Activated CD4-positive, alpha-beta T cell treated with anti-CD3 and anti-CD28 coated beads, Interleukin-2, amount 10 ng/mL, durations not matched to agents 7 days and 5 days (primary cell): ENCODE results near the gene DEFB119. TPM values are rescaled to one million over a fixed set of nuclear protein-coding genes. Genes with fewer than 3 reads are reported as not detected.
"Not testable (repeated sequence)": the region's sequence is repeated elsewhere in the genome, so short reads cannot be mapped to it uniquely, and the experiment has no call there.

Experiments used
- CTCF ChIA-PET: fragments of 350-600 bp; sonication (Branson Sonifier 250); formaldehyde crosslinking; loops from one replicate; lab custom pipeline; 2021; ENCODE audit warnings: antibody characterized with exemption; lab: Charles Lee
- POLR2A ChIA-PET: fragments of 350-600 bp; sonication (Branson Sonifier 250); formaldehyde crosslinking; loops from one replicate; lab custom pipeline; 2021; ENCODE audit warnings: antibody characterized with exemption; lab: Charles Lee
- DNase-seq: peaks from one replicate; pipeline ENCODE4 v3.0.0-alpha.2; 2020
- H3K27ac Mint-ChIP-seq: one replicate; pipeline ENCODE4 v1.8.0; 2021; ENCODE audit warnings: mild to moderate bottlenecking, moderate library complexity, mixed read lengths
- H3K27me3 Mint-ChIP-seq: one replicate; pipeline ENCODE4 v1.8.0; 2021; ENCODE audit warnings: mixed read lengths
- H3K36me3 Mint-ChIP-seq: one replicate; pipeline ENCODE4 v1.8.0; 2021; ENCODE audit warnings: low read depth, mixed read lengths
- H3K4me1 Mint-ChIP-seq: one replicate; pipeline ENCODE4 v1.8.0; 2021; ENCODE audit warnings: mixed read lengths
- H3K4me3 Mint-ChIP-seq: one replicate; pipeline ENCODE4 v1.8.0; 2021; ENCODE audit warnings: mild to moderate bottlenecking, moderate library complexity, mixed read lengths
- H3K9me3 Mint-ChIP-seq: one replicate; pipeline ENCODE4 v1.8.0; 2021; ENCODE audit warnings: mixed read lengths
- total RNA-seq, 2 experiments: library from RNA; stranded (reverse); gene quantifications; one replicate each; pipeline ENCODE4 v1.2.3, GENCODE V29; 2021

Gene DEFB119
- total RNA-seq, 2 experiments from 2014 or later, result not detected

- POLR2A ChIA-PET, result no interaction called here
- H3K36me3 Mint-ChIP-seq, result no peaks in the 10 kb centered on the region
These were observed 22.1 kb downstream of the DEFB119 start, which contains the start of gene DEFB118 for GRCh38 chr20:31368301-31368700. Gene DEFB118 (plus strand): TSS chr20:31368601. CDS start chr20:31368651, 50 bp downstream.

GRCh38 chr20:31364272-31364671 lies 26.1 kb downstream of the DEFB119 start:
- H3K4me3 Mint-ChIP-seq, H3K36me3 Mint-ChIP-seq, H3K4me1 Mint-ChIP-seq, DNase-seq, POLR2A ChIA-PET, H3K27me3 Mint-ChIP-seq, CTCF ChIA-PET, H3K27ac Mint-ChIP-seq, H3K9me3 Mint-ChIP-seq: not testable (repeated sequence)

More at GRCh38 chr20:31368301-31368700, 22.1 kb downstream of the DEFB119 start, which contains the start of gene DEFB118:
- peaks cover 5% of the 10 kb centered on the region for H3K9me3 Mint-ChIP-seq
- H3K27ac Mint-ChIP-seq, result no peak within 1 kb of the TSS
- no peak for DNase-seq
- no peaks in the 10 kb centered on the region for H3K4me1 Mint-ChIP-seq
- H3K4me3 Mint-ChIP-seq, result no peak within 1 kb of the TSS
- CTCF ChIA-PET, result no interaction called here
- no peaks in the 10 kb centered on the region for H3K27me3 Mint-ChIP-seq

- Mint-ChIP-seq H3K4me1 (no peaks in the 10 kb centered on the region), H3K27me3 (no peaks in the 10 kb centered on the region), H3K36me3 (no peaks in the 10 kb centered on the region), H3K9me3 (peaks cover 5% of the 10 kb centered on the region), H3K4me3 (no peak overlapping the region), H3K27ac (no peak overlapping the region)
- ChIA-PET POLR2A (no interaction called here), CTCF (no interaction called here)
- no peak for DNase-seq
These were observed 27.1 kb downstream of the DEFB119 start for GRCh38 chr20:31363295-31363694.

- Mint-ChIP-seq H3K9me3 (no peaks in the 10 kb centered on the region), H3K36me3 (no peaks in the 10 kb centered on the region), H3K27me3 (no peaks in the 10 kb centered on the region), H3K27ac (no peak overlapping the region), H3K4me1 (no peaks in the 10 kb centered on the region), H3K4me3 (no peak overlapping the region)
- no peak for DNase-seq
- CTCF ChIA-PET, result no interaction called here
- POLR2A ChIA-PET, result no interaction called here
These were observed 34.4 kb downstream of the DEFB119 start for GRCh38 chr20:31355981-31356380.

- H3K36me3 Mint-ChIP-seq, result no peaks in the 10 kb centered on the region
- no peaks in the 10 kb centered on the region for H3K27me3 Mint-ChIP-seq
- H3K27ac Mint-ChIP-seq, result no peak overlapping the region
- no peaks in the 10 kb centered on the region for H3K4me1 Mint-ChIP-seq
- ChIA-PET POLR2A (no interaction called here), CTCF (no interaction called here)
- H3K4me3 Mint-ChIP-seq, result no peak overlapping the region
- no peaks in the 10 kb centered on the region for H3K9me3 Mint-ChIP-seq
- DNase-seq, result no peak
These were observed 48.9 kb downstream of the DEFB119 start for GRCh38 chr20:31341470-31341869.

GRCh38 chr20:31330893-31331292 lies 59.5 kb downstream of the DEFB119 start:
- ChIA-PET CTCF (no interaction called here), POLR2A (no interaction called here)
- no peaks in the 10 kb centered on the region for H3K9me3 Mint-ChIP-seq
- H3K27me3 Mint-ChIP-seq, result no peaks in the 10 kb centered on the region
- H3K4me1 Mint-ChIP-seq, result no peaks in the 10 kb centered on the region
- H3K27ac Mint-ChIP-seq, result no peak overlapping the region
- H3K4me3 Mint-ChIP-seq, result no peak overlapping the region
- no peak for DNase-seq
- H3K36me3 Mint-ChIP-seq, result no peaks in the 10 kb centered on the region

Other genes with a start within 250 kb of the DEFB119 start
- not detected for gene DEFB115, start 132.9 kb downstream of the DEFB119 start, total RNA-seq
- gene DEFB116, start 82.0 kb downstream of the DEFB119 start, total RNA-seq, result not detected
- gene DEFB118, start 22.0 kb downstream of the DEFB119 start, total RNA-seq, result not detected
- not detected for gene DEFB121, start 15.6 kb upstream of the DEFB119 start, total RNA-seq
- not detected for gene DEFB123, start 50.0 kb upstream of the DEFB119 start, total RNA-seq
- not detected for gene DEFB124, start 84.5 kb upstream of the DEFB119 start, total RNA-seq
- gene REM1, start 84.7 kb upstream of the DEFB119 start, total RNA-seq, result not detected
- 100 to 1,000 TPM; 137 to 146 TPM for gene HM13, start 123.9 kb upstream of the DEFB119 start, total RNA-seq
- gene ID1, start 214.7 kb upstream of the DEFB119 start, total RNA-seq, result 1 to 10 TPM in 1 of 2 experiments, under 1 TPM in 1; 0.85 to 1.4 TPM
- not detected for gene COX4I2, start 247.3 kb upstream of the DEFB119 start, total RNA-seq